K562 (cell line): ENCODE data around the gene CPLX3. TPM values are rescaled to one million over a fixed set of nuclear protein-coding genes. Genes with fewer than 3 reads are reported as not detected.

Source experiments
- CREB3L1 ChIP-seq: fragments of 450-650 bp; IDR thresholded peaks from 2 replicates; pipeline ENCODE4 v1.6.1; 2014; ENCODE audit warnings: low read depth, mild to moderate bottlenecking, moderate library complexity, borderline replicate concordance
- DIDO1 ChIP-seq: fragments of 450-650 bp; IDR thresholded peaks from 2 replicates; pipeline ENCODE4 v1.6.1; 2016; ENCODE audit warnings: low read depth, missing biosample characterization, missing genetic modification characterization
- EHMT2 ChIP-seq: fragments of 450-650 bp; IDR thresholded peaks from 2 replicates; pipeline ENCODE4 v1.6.1; 2018; ENCODE audit warnings: antibody characterized with exemption
- GABPB2 ChIP-seq: fragments of 250-450 bp; sonication (Bioruptor Pico); conservative IDR thresholded peaks from 2 replicates; pipeline ENCODE4 v1.5.1; 2021; ENCODE audit warnings: mild to moderate bottlenecking
- GTF3C2 ChIP-seq: IDR thresholded peaks from 3 replicates; pipeline ENCODE4 v1.6.1; 2011; ENCODE audit warnings: borderline replicate concordance, mild to moderate bottlenecking, moderate library complexity; ENCODE audit not compliant: insufficient read length; ENCODE audit errors: extremely low read depth
- HNRNPH1 ChIP-seq: fragments of 200-400 bp; formaldehyde crosslinking; optimal IDR thresholded peaks from 2 replicates; pipeline ENCODE3; 2017; ENCODE audit warnings: low read depth, mild to moderate bottlenecking, low read length, moderate library complexity
- TRIM25 ChIP-seq: fragments of 450-650 bp; IDR thresholded peaks from 2 replicates; pipeline ENCODE4 v1.7.0; 2016; ENCODE audit warnings: borderline replicate concordance
- ZBTB40 ChIP-seq, 2 experiments: fragments of 450-650 bp in 1 of 2; sonication (generic) in 1 of 2; formaldehyde crosslinking in 1 of 2; IDR thresholded peaks; 2 replicates each; pipeline versions ENCODE4 v1.7.1 to v1.9.0; 2016 to 2022; ENCODE audit warnings: inconsistent platforms in 1 of 2, mild to moderate bottlenecking in 1 of 2, missing genetic modification reagents in 1 of 2
- ZC3H4 ChIP-seq: sonication (generic); formaldehyde crosslinking; IDR thresholded peaks from 2 replicates; pipeline ENCODE4 v1.9.0; 2021; ENCODE audit warnings: missing genetic modification reagents, borderline replicate concordance
- ZNF77 ChIP-seq: fragments of 250-450 bp; sonication (Bioruptor Pico); IDR thresholded peaks from 2 replicates; pipeline ENCODE4 v1.5.0; 2020
- polyA plus RNA-seq, 8 experiments: library from polyadenylated mRNA; depleted of rRNA in 4 of 8; stranded (reverse) in 5 of 8; unstranded in 3 of 8; fragments of >200 nt; fragmentation: Nextera tagmentation in 2 of 8; fragmentation: Illumina TruSeq in 1 of 8; extraction: Ambion mirVana in 2 of 8; extraction: Trizol in 1 of 8; gene quantifications; 2 replicates each; pipeline versions ENCODE4 v1.2.1 to v1.2.3, GENCODE V29; 2011 to 2014; ENCODE audit warnings: inconsistent platforms in 1 of 8, missing spikeins in 1 of 8
- total RNA-seq, 7 experiments: library from RNA; depleted of rRNA in 6 of 7; stranded (reverse); fragments of >200 nt in 6 of 7; fragmentation: Illumina TruSeq in 2 of 7; extraction: Trizol in 2 of 7; gene quantifications; 2 replicates each; pipeline versions ENCODE4 v1.2.1 to v1.2.3, GENCODE V29; 2011 to 2021; ENCODE audit warnings: low replicate concordance in 1 of 7

The CPLX3 gene
- total and polyA plus RNA-seq, 9 of the 15 experiments (the other 6 are each of a cell fraction or from before 2014, with no cell fraction given), result not detected

- TF ChIP-seq ZBTB40 (IDR thresholded peaks at IDR 0.05) (no peak), ZBTB40 (CRISPR knock-in tag; IDR thresholded peaks at IDR 0.05) (no peak), ZNF77 (CRISPR knock-in tag) (no peak), DIDO1 (tag) (no peak), GTF3C2 (no peak), CREB3L1 (0 out of 2 replicates have a peak, but pooled peaks have one; percentile 67), HNRNPH1 (no peak), TRIM25 (no peak), GABPB2 (CRISPR knock-in tag) (no peak), ZC3H4 (no peak), EHMT2 (no peak)
Measured at GRCh38 chr15:74842581-74843444, 16.4 kb downstream of the CPLX3 start, which contains the start of gene ULK3 (continued).
